Right ventricle myocardium superior (tissue), 1 donor: ENCODE measurements around the gene GLYAT. TPM values are rescaled to one million over a fixed set of nuclear protein-coding genes. Genes with fewer than 3 reads are reported as not detected.
"Not testable (repeated sequence)": the region's sequence is repeated elsewhere in the genome, so short reads cannot be mapped to it uniquely, and the experiment has no call there.

ENCODE experiments used
- ATAC-seq: fragments of 200-7000 bp; cut with Tn5 transposase; one replicate; pipeline ENCODE4 v1.9.1; 2020; ENCODE audit warnings: mild to moderate bottlenecking; ENCODE audit not compliant: poor library complexity
- DNase-seq: peaks from one replicate; pipeline ENCODE4 v3.0.0-alpha.2; 2020
- intact Hi-C: fragments of 100-400 bp; cut with DNase I; formaldehyde crosslinking; loops from one replicate; pipeline ENCODE4 v1.11.2; 2022
- total RNA-seq: library from RNA; stranded (reverse); fragmentation: NEBNext Ultra II Directional; extraction: Animal tissue kit (Norgen Biotek cat#: 25700); gene quantifications from one replicate; pipeline ENCODE4 v1.2.1, GENCODE V29; 2021
- donor health status: DM: no; HTN: yes; CAD: no; lungs with severe emphysema.

GLYAT gene
- total RNA-seq, 1 donor from 2014 or later = 0.22 TPM

DNA sequence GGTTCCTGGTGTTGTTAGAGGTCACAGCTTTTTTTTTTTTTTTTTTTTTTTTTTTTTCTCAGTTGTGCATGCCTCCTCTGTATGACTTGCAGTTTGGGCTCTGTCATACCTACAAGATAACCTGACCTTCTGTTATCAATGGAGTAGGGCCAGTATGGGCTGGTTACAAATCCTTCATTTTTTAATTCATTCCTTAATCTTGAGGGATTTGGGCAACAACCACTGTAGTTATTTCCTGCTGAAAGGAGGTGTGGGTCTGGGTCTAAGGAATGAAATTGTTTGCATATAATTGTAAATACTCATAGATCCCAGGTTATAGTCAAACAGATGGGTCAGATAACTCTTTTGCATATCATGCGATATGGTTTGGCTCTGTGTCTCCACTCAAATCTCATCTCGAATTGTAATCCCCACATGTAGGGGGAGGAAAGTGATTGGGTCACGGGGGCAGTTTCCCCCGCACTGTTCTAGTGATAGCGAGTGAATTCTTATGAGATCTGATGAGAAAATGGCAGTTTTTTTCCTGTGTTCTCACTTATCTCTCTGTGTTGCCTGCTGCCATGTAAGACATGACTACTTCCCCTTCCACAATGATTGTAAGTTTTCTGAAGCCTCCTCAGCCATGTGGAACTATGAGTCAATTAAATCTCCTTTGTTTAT lies 14.1 kb upstream of the GLYAT start:
- DNase-seq (no peak), ATAC-seq (no peak)
- intact Hi-C loops = no loop called here

DNA sequence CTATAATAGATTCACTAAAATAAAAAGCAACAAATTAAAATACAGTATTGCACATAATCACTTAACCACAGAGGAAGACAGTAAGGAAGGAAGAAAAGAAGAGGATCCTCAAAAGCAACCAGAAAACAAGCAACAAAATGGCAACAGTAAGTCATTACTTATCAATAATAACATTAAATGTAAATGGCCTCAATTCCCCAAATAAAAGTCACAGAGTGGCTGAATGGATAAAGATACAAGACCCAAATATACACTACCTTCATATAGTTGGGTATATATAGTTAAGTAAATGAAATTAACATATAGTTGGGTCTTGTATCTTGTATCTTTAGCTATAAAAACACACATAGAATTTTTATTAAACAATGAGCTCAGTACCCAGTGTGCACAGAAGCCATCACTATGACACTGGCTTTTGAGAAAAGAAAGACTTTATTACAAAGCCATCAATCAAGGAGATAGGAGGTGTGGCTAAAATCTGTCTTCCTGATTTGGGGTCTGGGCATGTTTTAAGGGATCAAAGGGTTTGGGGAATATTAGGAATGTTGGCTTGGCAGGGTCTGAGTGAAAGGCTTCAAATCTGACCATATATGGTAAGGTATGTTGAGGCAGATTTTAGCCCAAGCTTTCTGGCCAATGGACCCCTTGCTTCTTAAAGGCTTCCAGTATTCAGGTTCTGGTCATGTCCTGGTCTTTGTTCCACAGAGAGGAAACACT lies 13.4 kb upstream of the GLYAT start:
- no peak for ATAC-seq
- intact Hi-C loops = no loop called here

DNA sequence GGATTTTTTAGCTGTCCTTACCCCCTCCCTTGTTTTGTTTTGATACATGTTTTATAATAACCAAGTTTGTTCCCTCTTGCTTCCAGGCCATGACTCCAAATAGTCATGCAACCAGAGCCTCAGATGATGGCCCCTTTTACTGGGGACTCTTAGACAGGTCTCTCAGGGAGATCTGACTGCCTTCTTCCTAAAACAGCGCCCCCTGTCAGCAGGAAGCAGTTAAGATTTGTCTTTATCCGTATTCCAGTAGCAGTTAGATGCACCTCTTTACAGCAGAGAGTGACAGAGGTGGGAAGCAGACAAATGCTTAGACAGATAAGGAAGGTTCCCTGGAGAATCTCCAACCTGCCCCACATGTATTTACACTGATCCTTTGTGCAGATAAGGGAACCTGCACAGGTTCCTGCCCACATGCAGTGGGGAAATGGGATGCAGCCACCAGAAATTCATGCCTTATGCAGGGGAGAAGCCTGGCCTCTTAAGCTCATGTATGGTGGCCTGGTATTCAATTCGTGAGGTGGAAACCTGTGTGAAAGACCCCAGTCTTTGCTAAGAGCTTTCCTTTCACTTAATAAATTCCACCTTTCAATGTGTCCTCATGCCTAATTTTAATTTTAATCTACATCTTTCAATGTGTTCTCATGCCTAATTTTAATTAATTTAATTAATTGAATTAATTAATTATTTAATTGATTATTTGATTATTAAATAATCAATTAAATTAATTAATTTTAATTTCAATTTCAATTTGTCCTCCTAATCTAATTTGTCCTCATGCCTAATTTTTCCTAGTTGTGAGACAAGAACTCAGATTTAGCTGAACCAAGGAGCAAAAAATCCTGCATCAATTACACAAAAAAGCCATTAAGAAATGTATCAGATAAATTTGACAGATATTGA lies 11.5 kb upstream of the GLYAT start:
- no peak for ATAC-seq
- DNase-seq = no peak
- intact Hi-C loops = no loop called here

More for the DNA sequence above, 13.4 kb upstream of the GLYAT start:
- no peak for DNase-seq

DNA sequence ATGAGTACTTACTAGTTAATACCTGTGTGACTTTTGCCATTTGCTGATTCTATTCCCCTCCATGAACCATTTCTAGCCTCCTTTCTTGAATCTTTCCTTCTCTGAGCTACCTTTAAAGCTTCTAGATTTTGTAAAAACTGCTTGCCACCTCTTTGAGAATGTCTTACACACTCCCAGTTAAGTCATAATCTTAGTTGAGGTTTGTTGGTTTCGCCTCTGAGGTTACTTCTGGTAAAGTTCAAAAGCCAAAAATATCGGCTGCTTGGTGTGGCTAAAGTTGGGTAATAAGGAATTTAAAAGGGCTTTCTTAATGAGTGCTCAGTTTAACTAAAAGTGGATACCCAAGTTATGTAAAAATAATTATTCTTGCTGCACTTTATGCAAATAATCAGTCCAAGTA lies 10.4 kb upstream of the GLYAT start:
- ATAC-seq = no peak
- intact Hi-C loops = no loop called here

DNA sequence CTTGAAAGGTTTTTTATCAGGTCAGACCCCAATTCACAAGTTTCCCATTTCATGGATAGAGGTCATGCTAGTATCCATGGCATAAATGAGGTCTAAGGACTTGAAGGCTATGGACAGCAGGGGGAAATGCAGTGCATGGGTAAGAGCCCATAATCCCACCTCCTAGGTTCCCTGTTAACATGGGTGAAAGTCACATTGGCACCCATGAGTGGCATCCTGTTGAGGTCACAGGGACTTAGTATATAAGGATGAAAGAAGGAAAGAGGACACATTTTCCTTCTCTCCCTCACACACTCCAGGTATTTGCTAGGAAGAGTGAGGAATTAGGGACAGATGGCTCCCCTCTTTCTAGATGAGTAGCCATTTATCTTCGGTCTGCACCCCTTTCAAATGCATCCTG lies 9.4 kb upstream of the GLYAT start:
- ATAC-seq (no peak), DNase-seq (no peak)
- intact Hi-C loops = no loop called here

More for the DNA sequence above, 10.4 kb upstream of the GLYAT start:
- no peak for DNase-seq

DNA sequence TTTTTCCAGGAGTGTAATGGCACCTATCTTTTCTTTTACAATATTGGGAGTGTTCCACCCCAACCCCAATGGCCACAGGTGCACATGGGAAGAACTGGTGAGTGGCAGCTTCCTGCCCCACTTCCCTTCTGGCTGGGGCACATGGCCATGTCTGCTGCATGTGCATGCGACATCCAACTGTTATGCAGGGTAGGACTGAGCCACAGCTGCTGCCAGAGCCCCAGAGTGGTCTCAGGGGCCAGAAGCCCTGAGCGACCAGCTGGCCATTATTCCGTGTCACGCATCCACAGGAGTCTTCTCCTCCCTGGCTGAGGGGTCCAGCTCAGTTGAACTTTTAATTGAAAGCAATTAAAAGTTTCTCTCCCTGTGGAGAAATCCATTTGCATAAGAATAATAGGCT lies 8.7 kb upstream of the GLYAT start:
- no peak for ATAC-seq
- no peak for DNase-seq
- intact Hi-C loops = no loop called here

DNA sequence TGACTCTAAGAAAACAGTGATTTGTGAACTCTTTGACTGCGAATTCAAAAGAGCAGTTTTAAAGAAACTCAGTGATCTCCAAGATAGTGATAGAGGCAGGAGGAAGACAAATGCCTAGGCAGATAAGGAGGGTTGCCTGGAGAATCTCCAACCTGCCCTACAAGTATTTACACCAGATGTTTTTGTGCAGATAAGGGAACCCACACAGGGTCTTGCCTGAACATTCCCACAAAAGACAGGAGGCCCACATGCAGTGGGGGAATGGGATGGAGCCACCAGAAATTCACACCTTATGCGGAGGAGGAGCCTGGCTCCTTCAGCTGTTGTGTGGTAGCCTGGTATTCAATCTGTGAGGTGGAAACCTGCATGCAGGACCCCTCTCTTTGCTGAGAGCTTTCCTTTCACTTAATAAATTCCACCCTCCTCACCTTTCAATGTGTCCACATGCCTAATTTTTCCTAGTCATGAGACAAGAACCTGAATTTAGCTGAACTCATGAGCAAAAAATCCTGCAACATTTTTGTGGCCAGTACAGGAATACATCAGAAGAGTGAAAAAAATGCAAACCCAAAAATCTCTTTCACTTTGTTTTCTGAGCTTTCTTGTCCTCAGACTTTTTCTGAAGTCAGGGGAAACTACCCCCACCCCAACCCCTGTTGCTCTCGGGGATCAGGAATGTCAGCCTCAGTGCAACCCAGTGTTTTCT lies 8.1 kb upstream of the GLYAT start:
- no peak for ATAC-seq
- intact Hi-C loops = no loop called here

DNA sequence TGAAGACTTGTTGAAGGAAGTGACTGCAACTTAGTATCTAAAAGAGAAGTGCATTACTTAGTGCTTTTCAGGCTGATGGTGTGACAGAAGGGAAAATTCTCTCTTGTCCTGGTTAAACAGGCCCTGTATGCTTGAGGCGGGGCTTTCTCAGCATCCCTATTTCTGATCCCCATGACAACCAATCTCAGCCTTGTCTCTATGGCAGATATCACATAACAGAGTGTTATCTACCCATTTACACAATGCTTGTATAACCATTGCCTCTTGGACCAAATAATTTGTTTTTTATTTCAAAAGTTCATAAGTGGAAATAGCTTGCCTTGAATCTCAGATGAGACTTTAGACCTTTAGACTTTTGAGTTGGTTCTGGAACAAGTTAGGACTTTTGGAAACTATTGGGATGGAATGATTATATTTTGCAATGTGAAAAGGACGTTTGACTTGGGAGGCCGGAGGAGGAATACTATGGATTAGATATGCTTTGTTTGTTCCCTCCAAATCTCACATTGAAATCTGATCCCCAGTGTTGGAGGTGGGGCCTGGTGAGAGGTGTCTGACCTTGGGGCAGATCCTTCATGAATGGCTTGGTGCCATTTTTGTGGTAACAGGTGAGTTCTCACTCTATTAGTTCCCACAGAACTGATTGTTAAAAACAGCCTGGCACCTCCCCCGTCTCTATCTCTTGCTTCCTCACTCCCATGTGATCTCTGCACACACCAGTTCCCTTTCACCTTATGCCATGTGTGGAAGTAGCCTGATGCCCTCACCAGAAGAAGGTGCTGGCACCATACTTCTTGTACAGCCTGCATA lies 3.1 kb upstream of the GLYAT start:
- intact Hi-C loops = no loop called here
- ATAC-seq (no peak), DNase-seq (no peak)

More for the DNA sequence above, 8.1 kb upstream of the GLYAT start:
- no peak for DNase-seq

DNA sequence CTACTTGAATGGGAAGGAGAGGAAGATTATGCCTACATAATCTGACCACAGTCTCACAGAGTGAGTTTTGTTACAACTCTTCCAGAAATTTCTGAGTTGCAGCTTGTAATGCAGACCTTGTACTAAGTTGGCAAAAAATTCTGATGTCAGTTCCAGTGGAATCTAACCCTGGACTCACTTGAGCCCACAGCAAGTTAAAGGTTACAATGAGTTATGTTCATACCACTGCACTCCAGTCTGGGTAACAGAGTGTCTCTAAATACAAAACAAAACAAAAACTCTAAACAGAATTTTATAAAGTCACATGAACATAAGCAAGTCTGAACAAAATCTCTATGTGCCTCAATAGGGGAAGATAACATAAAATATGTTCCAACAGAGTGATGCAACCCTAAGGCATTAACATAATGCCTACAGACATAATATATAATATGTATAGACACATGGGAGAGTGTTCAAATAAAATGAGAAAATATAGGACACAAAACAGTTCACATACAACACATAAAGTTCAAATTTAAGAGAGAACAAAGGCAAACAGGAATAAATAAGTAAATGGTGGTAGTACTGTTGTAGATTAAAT lies 1.1 kb downstream of the GLYAT start:
- DNase-seq = no peak
- intact Hi-C loops = no loop called here

DNA sequence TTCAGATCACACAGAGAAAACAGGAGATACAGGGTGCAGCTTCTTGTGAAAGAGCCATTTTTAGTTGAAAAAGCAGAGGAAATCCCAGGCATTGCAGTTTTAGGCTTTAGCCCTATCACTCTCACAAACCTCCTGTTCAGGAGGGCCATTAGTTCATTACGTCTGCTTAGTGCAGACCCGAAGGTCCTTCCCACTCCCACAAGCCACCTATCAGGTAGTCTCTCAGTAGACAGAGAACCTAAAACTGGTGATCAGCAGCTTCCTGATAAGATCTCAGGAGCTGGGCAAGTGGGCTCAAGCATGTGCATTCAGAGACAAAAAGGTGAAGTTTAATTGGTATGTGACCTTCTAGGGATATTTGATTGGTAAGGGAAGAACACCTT lies 4.3 kb downstream of the GLYAT start:
- ATAC-seq (no peak), DNase-seq (no peak)
- intact Hi-C loops = no loop called here

More for the DNA sequence above, 1.1 kb downstream of the GLYAT start:
- ATAC-seq = no peak

DNA sequence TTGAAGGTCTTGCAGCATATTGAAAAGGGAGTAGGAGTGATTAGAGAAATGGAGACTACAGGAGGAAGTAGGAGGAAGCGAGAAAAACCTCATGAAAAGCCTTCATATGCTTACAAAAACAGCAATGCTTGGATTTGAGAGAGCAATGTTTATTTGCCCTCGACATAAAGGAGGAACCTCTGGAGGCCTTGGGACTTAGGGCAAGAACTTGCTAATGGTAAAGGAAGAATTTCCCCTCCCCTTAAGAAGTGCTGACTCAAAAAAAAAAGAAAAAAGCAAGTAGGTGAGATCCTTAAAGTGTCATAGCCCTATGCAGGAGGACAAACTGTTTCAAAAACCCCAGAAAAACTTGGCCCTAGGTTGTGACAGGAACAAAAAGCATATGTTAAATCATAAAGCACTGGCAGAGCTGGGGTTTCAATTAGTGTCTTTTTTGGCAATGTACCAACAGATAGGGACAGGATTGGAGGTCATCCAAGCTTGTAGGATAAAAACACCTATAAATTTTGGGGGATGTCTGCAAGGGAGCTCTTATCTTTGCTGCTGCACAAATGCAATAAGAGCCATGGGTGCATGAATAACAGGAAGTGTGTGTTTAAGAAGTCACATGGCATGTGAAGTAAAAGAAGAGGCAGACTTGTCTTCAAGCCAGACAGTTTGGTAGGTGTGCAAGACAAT lies 4.9 kb downstream of the GLYAT start:
- no peak for ATAC-seq

DNA sequence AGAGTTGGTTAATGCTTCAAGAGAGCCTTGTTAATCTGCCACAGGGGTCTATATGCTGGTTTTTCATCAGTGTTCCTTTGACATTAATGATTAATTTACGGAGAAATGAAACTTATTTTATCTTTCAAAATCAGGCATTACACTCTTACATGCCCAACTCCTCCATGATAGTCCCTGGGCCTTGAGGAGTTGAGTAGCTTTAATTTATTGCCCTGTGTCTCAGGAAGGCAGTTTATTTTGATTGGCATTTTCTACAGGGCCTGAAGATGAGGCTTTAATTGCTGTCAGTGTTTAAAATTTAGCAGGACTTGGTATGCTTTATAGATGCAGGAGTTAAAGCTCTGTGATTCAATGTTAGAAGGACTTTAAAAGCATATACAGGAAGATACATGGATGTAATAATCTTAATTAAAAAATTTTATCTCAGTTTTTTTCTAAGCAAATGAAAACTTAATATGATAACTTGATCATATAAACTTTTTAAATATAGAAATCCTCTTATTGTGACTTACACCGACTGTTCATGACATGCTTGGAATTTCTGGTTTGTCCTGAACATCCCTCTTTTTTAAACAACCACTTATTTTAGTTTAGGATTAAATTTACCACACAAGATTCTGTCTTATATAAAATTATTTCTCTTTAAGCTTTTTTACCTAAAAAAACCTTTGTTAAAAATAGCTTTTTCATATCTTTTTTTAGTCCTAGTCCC lies 12.2 kb downstream of the GLYAT start:
- DNase-seq = no peak
- ATAC-seq = no peak
- intact Hi-C loops = no loop called here

More for the DNA sequence above, 4.9 kb downstream of the GLYAT start:
- no peak for DNase-seq
- intact Hi-C loops = no loop called here

DNA sequence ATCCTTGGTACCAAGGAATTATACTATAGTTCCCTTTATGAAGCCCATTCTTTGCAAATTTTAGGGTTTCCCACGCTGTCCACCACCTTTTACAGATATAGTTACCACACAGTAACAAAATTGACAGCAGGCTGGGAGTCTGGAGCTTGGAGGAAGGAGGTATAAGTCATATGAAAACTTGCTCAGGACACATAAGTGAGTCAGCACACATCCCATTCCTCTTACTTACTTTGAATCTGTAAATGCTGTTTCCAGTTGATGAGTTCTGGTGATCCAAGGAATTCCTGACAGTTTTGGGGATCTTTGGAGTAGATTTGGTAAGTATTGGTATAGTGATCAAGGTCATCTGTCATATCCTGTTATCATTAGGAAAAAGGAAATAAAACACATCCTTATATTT lies 19.2 kb downstream of the GLYAT start:
- ATAC-seq = no peak
- intact Hi-C loops = no loop called here
- no peak for DNase-seq

DNA sequence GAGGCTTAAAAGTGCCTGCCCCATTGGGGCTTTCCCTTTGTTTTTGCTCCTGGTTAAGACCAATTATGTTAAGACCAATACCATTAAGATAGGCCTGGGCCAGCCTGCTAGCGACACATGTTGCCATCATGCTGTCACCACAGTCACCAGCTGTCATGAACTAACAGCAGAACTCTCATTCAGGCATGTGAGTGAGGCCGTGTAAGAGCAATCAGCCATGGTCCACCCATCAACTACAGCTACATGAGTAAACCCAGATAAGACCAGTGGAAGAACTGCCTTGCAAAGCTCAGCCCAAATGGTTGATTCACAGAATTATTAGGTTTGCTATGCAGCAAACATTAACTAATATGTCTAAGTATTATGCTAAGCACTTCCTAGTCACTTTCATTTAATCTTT lies 19.9 kb downstream of the GLYAT start:
- no peak for ATAC-seq
- intact Hi-C loops = no loop called here
- DNase-seq = no peak

DNA sequence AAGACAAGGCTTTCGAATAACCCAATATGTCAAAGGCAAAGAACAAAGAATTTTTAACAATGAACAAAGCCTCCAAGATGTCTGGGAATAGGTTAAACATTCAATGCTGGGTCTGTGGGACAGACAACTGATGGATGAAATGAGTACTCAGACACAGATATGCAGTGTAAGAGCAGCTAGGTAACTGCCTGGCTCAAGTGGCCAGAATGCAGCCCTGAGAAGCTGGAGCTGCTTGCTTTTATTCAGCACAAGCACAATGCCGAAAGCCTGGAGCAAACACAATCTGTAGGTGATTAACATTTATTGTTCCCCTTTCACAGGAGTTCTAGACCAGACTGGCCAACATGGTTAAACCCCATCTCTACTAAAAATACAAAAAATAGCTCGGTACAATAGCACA lies 24.0 kb downstream of the GLYAT start:
- intact Hi-C loops = no loop called here
- ATAC-seq (no peak), DNase-seq (no peak)

DNA sequence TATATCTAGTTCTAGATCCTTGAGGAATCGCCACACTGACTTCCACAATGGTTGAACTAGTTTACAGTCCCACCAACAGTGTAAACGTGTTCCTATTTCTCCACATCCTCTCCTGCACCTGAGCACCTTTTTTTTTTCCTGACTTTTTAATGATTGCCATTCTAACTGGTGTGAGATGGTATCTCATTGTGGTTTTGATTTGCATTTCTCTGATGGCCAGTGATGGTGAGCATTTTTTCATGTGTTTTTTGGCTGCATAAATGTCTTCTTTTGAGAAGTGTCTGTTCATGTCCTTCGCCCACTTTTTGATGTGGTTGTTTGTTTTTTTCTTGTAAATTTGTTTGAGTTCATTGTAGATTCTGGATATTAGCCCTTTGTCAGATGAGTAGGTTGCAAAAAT lies 34.9 kb downstream of the GLYAT start:
- intact Hi-C loops, ATAC-seq, DNase-seq: not testable (repeated sequence)

DNA sequence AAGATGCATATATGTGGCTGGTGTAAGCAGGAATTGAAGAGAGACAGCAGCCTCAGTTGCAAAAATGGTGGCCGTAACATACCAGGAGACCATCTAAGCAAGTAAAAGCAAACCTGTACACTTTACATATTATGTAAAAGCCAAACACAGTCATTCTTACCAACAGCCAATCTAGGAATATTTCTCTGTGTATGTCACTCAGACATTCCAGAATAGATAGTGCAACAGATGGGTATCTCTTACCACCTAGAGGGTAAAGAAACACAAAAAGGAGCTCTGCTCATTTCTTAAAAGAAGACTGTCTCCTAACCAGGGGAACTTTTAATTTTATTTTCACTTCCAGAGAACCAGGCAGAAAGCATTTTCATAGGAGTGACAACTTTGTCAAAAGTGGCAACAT lies 38.7 kb downstream of the GLYAT start:
- no peak for DNase-seq
- ATAC-seq = no peak
- intact Hi-C loops = no loop called here
